Measurements from ENCODE around the gene ARL5A. TPM values are rescaled to one million over a fixed set of nuclear protein-coding genes. Genes with fewer than 3 reads are reported as not detected.

Gene ARL5A
- total RNA-seq, 1 donor from 2014 or later: 21.9 TPM

GRCh38 chr2:151761193-151761592 lies 67.0 kb downstream of the ARL5A start:
- Histone ChIP-seq H3K9me3 (ENCODE audit: control insufficient read depth in 3 of 3, low read length in 3 of 3) (no peaks in the 10 kb centered on the region), H3K4me1 (ENCODE audit: control insufficient read depth in 3 of 3, insufficient read depth in 3 of 3, low read length in 3 of 3) (peaks cover 23 to 77% (median 54%) of the 10 kb centered on the region in 3 donors), H3K4me3 (ENCODE audit: low read length in 3 of 3) (no peak overlapping the region)

GRCh38 chr2:151760139-151760650 lies 68.0 kb downstream of the ARL5A start:
- peaks cover 24 to 71% (median 51%) of the 10 kb centered on the region in 3 donors for H3K4me1 ChIP-seq (ENCODE audit: control insufficient read depth in 3 of 3, insufficient read depth in 3 of 3, low read length in 3 of 3)
- H3K27me3 ChIP-seq (ENCODE audit: control insufficient read depth in 3 of 3, insufficient read depth in 3 of 3, low read length in 3 of 3): no peaks in the 10 kb centered on the region
- peak overlapping the region; percentile 92 for H3K27ac ChIP-seq (ENCODE audit: low read depth, low read length)
- H3K9me3 ChIP-seq (ENCODE audit: control insufficient read depth in 3 of 3, low read length in 3 of 3): no peaks in the 10 kb centered on the region
- H3K4me3 ChIP-seq (ENCODE audit: low read length in 3 of 3): no peak overlapping the region
- H3K36me3 ChIP-seq (ENCODE audit: control insufficient read depth in 3 of 3, insufficient read depth in 3 of 3, low read length in 3 of 3): no peaks in the 10 kb centered on the region
- peak overlapping the region; percentile 61 to 79 (median 78) for H3K9ac ChIP-seq (ENCODE audit: low read depth in 1 of 3, low read length in 3 of 3)

More at GRCh38 chr2:151761193-151761592, 67.0 kb downstream of the ARL5A start:
- peak overlapping the region; percentile 92 for H3K27ac ChIP-seq (ENCODE audit: low read depth, low read length)
- no peaks in the 10 kb centered on the region for H3K27me3 ChIP-seq (ENCODE audit: control insufficient read depth in 3 of 3, insufficient read depth in 3 of 3, low read length in 3 of 3)
- no peaks in the 10 kb centered on the region for H3K36me3 ChIP-seq (ENCODE audit: control insufficient read depth in 3 of 3, insufficient read depth in 3 of 3, low read length in 3 of 3)
- no peak overlapping the region for H3K9ac ChIP-seq (ENCODE audit: low read depth in 1 of 3, low read length in 3 of 3)

GRCh38 chr2:151758744-151759143 lies 69.5 kb downstream of the ARL5A start:
- Histone ChIP-seq H3K9me3 (ENCODE audit: control insufficient read depth in 3 of 3, low read length in 3 of 3) (no peaks in the 10 kb centered on the region), H3K27me3 (ENCODE audit: control insufficient read depth in 3 of 3, insufficient read depth in 3 of 3, low read length in 3 of 3) (no peaks in the 10 kb centered on the region), H3K4me3 (ENCODE audit: low read length in 3 of 3) (no peak overlapping the region), H3K4me1 (ENCODE audit: control insufficient read depth in 3 of 3, insufficient read depth in 3 of 3, low read length in 3 of 3) (peaks cover 32 to 68% (median 49%) of the 10 kb centered on the region in 3 donors), H3K27ac (ENCODE audit: low read depth, low read length) (peak overlapping the region; percentile 92), H3K9ac (ENCODE audit: low read depth in 1 of 3, low read length in 3 of 3) (no peak overlapping the region), H3K36me3 (ENCODE audit: control insufficient read depth in 3 of 3, insufficient read depth in 3 of 3, low read length in 3 of 3) (no peaks in the 10 kb centered on the region)

GRCh38 chr2:151757861-151758260 lies 70.4 kb downstream of the ARL5A start:
- H3K27me3 ChIP-seq (ENCODE audit: control insufficient read depth in 3 of 3, insufficient read depth in 3 of 3, low read length in 3 of 3): no peaks in the 10 kb centered on the region
- peak overlapping the region in 2 of 3 donors; percentile 25 to 27 for H3K9ac ChIP-seq (ENCODE audit: low read depth in 1 of 3, low read length in 3 of 3)
- no peaks in the 10 kb centered on the region for H3K36me3 ChIP-seq (ENCODE audit: control insufficient read depth in 3 of 3, insufficient read depth in 3 of 3, low read length in 3 of 3)
- H3K9me3 ChIP-seq (ENCODE audit: control insufficient read depth in 3 of 3, low read length in 3 of 3): no peaks in the 10 kb centered on the region
- H3K4me3 ChIP-seq (ENCODE audit: low read length in 3 of 3): no peak overlapping the region
- H3K4me1 ChIP-seq (ENCODE audit: control insufficient read depth in 3 of 3, insufficient read depth in 3 of 3, low read length in 3 of 3): peaks cover 38 to 64% (median 55%) of the 10 kb centered on the region in 3 donors
- H3K27ac ChIP-seq (ENCODE audit: low read depth, low read length): peak overlapping the region; percentile 92

- Histone ChIP-seq H3K9ac (ENCODE audit: low read depth in 1 of 3, low read length in 3 of 3) (no peak overlapping the region), H3K27ac (ENCODE audit: low read depth, low read length) (peak overlapping the region; percentile 92), H3K27me3 (ENCODE audit: control insufficient read depth in 3 of 3, insufficient read depth in 3 of 3, low read length in 3 of 3) (no peaks in the 10 kb centered on the region), H3K4me1 (ENCODE audit: control insufficient read depth in 3 of 3, insufficient read depth in 3 of 3, low read length in 3 of 3) (peaks cover 38 to 54% (median 53%) of the 10 kb centered on the region in 3 donors), H3K4me3 (ENCODE audit: low read length in 3 of 3) (no peak overlapping the region), H3K36me3 (ENCODE audit: control insufficient read depth in 3 of 3, insufficient read depth in 3 of 3, low read length in 3 of 3) (no peaks in the 10 kb centered on the region), H3K9me3 (ENCODE audit: control insufficient read depth in 3 of 3, low read length in 3 of 3) (no peaks in the 10 kb centered on the region)
Observed at GRCh38 chr2:151756820-151757219, 71.4 kb downstream of the ARL5A start.

- no peak overlapping the region for H3K4me3 ChIP-seq (ENCODE audit: low read length in 3 of 3)
- no peaks in the 10 kb centered on the region for H3K9me3 ChIP-seq (ENCODE audit: control insufficient read depth in 3 of 3, low read length in 3 of 3)
- H3K9ac ChIP-seq (ENCODE audit: low read depth in 1 of 3, low read length in 3 of 3): peak overlapping the region in 2 of 3 donors; percentile 24 to 42
- peak overlapping the region; percentile 92 for H3K27ac ChIP-seq (ENCODE audit: low read depth, low read length)
- H3K4me1 ChIP-seq (ENCODE audit: control insufficient read depth in 3 of 3, insufficient read depth in 3 of 3, low read length in 3 of 3): peaks cover 34 to 46% (median 35%) of the 10 kb centered on the region in 3 donors
- H3K36me3 ChIP-seq (ENCODE audit: control insufficient read depth in 3 of 3, insufficient read depth in 3 of 3, low read length in 3 of 3): no peaks in the 10 kb centered on the region
- no peaks in the 10 kb centered on the region for H3K27me3 ChIP-seq (ENCODE audit: control insufficient read depth in 3 of 3, insufficient read depth in 3 of 3, low read length in 3 of 3)
Observed at GRCh38 chr2:151754253-151754897, 73.8 kb downstream of the ARL5A start.

GRCh38 chr2:151753540-151753939 lies 74.7 kb downstream of the ARL5A start:
- Histone ChIP-seq H3K9me3 (ENCODE audit: control insufficient read depth in 3 of 3, low read length in 3 of 3) (no peaks in the 10 kb centered on the region), H3K4me1 (ENCODE audit: control insufficient read depth in 3 of 3, insufficient read depth in 3 of 3, low read length in 3 of 3) (peaks cover 28 to 39% (median 29%) of the 10 kb centered on the region in 3 donors), H3K27me3 (ENCODE audit: control insufficient read depth in 3 of 3, insufficient read depth in 3 of 3, low read length in 3 of 3) (no peaks in the 10 kb centered on the region), H3K27ac (ENCODE audit: low read depth, low read length) (peak overlapping the region; percentile 92), H3K9ac (ENCODE audit: low read depth in 1 of 3, low read length in 3 of 3) (no peak overlapping the region), H3K4me3 (ENCODE audit: low read length in 3 of 3) (no peak overlapping the region), H3K36me3 (ENCODE audit: control insufficient read depth in 3 of 3, insufficient read depth in 3 of 3, low read length in 3 of 3) (no peaks in the 10 kb centered on the region)

Other genes with a start within 250 kb of the ARL5A start
- gene NEB, start 93.9 kb downstream of the ARL5A start, total RNA-seq: 833 TPM

All from skeletal muscle tissue (tissue), 4 donors.